CD14-positive monocyte (primary cell): ENCODE data around the gene TBCA. TPM values are rescaled to one million over a fixed set of nuclear protein-coding genes. Genes with fewer than 3 reads are reported as not detected.
A peak's percentile ranks its signal among the peaks of the same experiment; 100 is the strongest.

Experiments
- DNase-seq, 3 donors: peaks; one replicate each; pipeline ENCODE4 v3.0.0-alpha.2; 2011 to 2022
- H2AFZ ChIP-seq: 2 replicates; pipeline ENCODE4 v1.6.0; 2012; ENCODE audit warnings: mild to moderate bottlenecking, low read depth, low read length, inconsistent platforms; ENCODE audit not compliant: insufficient read depth, poor library complexity, severe bottlenecking
- H3K27ac ChIP-seq, 2 donors: 1 replicate in 1 of 2; 2 replicates in 1 of 2; pipeline ENCODE4 v1.5.1; 2012 to 2013; ENCODE audit warnings: low read length in 2 of 2, control low read depth in 1 of 2, inconsistent platforms in 1 of 2, low read depth in 1 of 2, mild to moderate bottlenecking in 1 of 2
- H3K27me3 ChIP-seq, 2 donors: one replicate each; pipeline versions ENCODE4 v1.6.0 to v1.6.1; 2011 to 2013; ENCODE audit warnings: low read length in 2 of 2; ENCODE audit not compliant: control insufficient read depth in 2 of 2, insufficient read depth in 2 of 2
- H3K36me3 ChIP-seq, 2 donors: replicated peaks in 1 of 2; 1 replicate in 1 of 2; 2 replicates in 1 of 2; pipeline versions ENCODE4 v1.5.1 to v1.6.1; 2012 to 2013; ENCODE audit warnings: low read length in 2 of 2, control low read depth in 1 of 2, inconsistent platforms in 1 of 2, mild to moderate bottlenecking in 1 of 2; ENCODE audit not compliant: insufficient read depth in 2 of 2, control insufficient read depth in 1 of 2
- H3K4me1 ChIP-seq, 2 donors: 1 replicate in 1 of 2; 2 replicates in 1 of 2; pipeline versions ENCODE4 v1.5.1 to v1.6.1; 2012 to 2013; ENCODE audit warnings: low read length in 2 of 2, control low read depth in 1 of 2, inconsistent platforms in 1 of 2, mild to moderate bottlenecking in 1 of 2, moderate library complexity in 1 of 2; ENCODE audit not compliant: insufficient read depth in 2 of 2, control insufficient read depth in 1 of 2
- H3K4me2 ChIP-seq: replicated peaks from 2 replicates; pipeline ENCODE3; 2012; ENCODE audit warnings: low read length, moderate library complexity, mild to moderate bottlenecking; ENCODE audit not compliant: poor library complexity, severe bottlenecking; ENCODE audit errors: extremely low read depth
- H3K4me3 ChIP-seq, 3 experiments: fragments of 200-600 bp in 1 of 3; sonication (generic) in 1 of 3; replicated peaks in 1 of 3; 1 replicate in 2 of 3; 2 replicates in 1 of 3; pipeline ENCODE4 v1.5.1; 2011 to 2013; ENCODE audit warnings: low read length in 3 of 3, mild to moderate bottlenecking in 3 of 3, control low read depth in 2 of 3, low read depth in 2 of 3, inconsistent platforms in 1 of 3, moderate library complexity in 1 of 3
- H3K79me2 ChIP-seq: 2 replicates; pipeline ENCODE4 v1.6.0; 2012; ENCODE audit warnings: mild to moderate bottlenecking, control low read depth, inconsistent platforms, low read length, moderate library complexity; ENCODE audit not compliant: insufficient read depth
- H3K9ac ChIP-seq: 2 replicates; pipeline ENCODE4 v1.6.0; 2017; ENCODE audit warnings: low read length, mild to moderate bottlenecking; ENCODE audit not compliant: insufficient read depth, poor library complexity, severe bottlenecking
- H3K9me3 ChIP-seq, 2 donors: replicated peaks in 1 of 2; 1 replicate in 1 of 2; 2 replicates in 1 of 2; pipeline versions ENCODE4 v1.5.1 to v1.6.1; 2012 to 2013; ENCODE audit warnings: low read length in 2 of 2, control low read depth in 1 of 2; ENCODE audit not compliant: control insufficient read depth in 1 of 2, insufficient read depth in 1 of 2
- H4K20me1 ChIP-seq: 2 replicates; pipeline ENCODE4 v1.6.0; 2012; ENCODE audit warnings: mild to moderate bottlenecking, low read length, control low read depth, moderate library complexity; ENCODE audit not compliant: insufficient read depth
- H3K27ac Mint-ChIP-seq, 7 donors: one replicate each; pipeline ENCODE4 v1.8.0; 2020; ENCODE audit warnings: mild to moderate bottlenecking in 7 of 7, mixed read lengths in 7 of 7, moderate library complexity in 6 of 7, inconsistent platforms in 2 of 7
- H3K27me3 Mint-ChIP-seq, 3 donors: one replicate each; pipeline ENCODE4 v1.8.0; 2021 to 2022; ENCODE audit warnings: low read depth in 3 of 3, mild to moderate bottlenecking in 3 of 3, mixed read lengths in 3 of 3, moderate library complexity in 3 of 3, inconsistent platforms in 1 of 3
- H3K36me3 Mint-ChIP-seq, 2 donors: one replicate each; pipeline ENCODE4 v1.8.0; 2020; ENCODE audit warnings: mixed read lengths in 2 of 2, inconsistent platforms in 1 of 2, mild to moderate bottlenecking in 1 of 2
- H3K4me1 Mint-ChIP-seq: one replicate; pipeline ENCODE4 v1.8.0; 2020; ENCODE audit warnings: mild to moderate bottlenecking, mixed read lengths
- H3K4me3 Mint-ChIP-seq, 2 donors: one replicate each; pipeline ENCODE4 v1.8.0; 2020; ENCODE audit warnings: mild to moderate bottlenecking in 2 of 2, mixed read lengths in 2 of 2, moderate library complexity in 1 of 2
- H3K9me3 Mint-ChIP-seq, 7 donors: one replicate each; pipeline ENCODE4 v1.8.0; 2020 to 2022; ENCODE audit warnings: mixed read lengths in 7 of 7, mild to moderate bottlenecking in 6 of 7, moderate library complexity in 6 of 7, inconsistent platforms in 2 of 7
- CTCF ChIP-seq: fragments of 200-600 bp; IDR thresholded peaks from one replicate; pipeline ENCODE4 v1.8.0; 2022; ENCODE audit warnings: antibody characterized with exemption, mild to moderate bottlenecking
- WGBS: methylation state at CpG from one replicate; pipeline ENCODE4 v1.1.5; 2013; ENCODE audit warnings: missing lambda C conversion rate; ENCODE audit not compliant: insufficient coverage; 5-methylcytosine and 5-hydroxymethylcytosine counted together
- intact Hi-C, 2 donors: fragments of 100-400 bp; cut with micrococcal nuclease; formaldehyde crosslinking; loops; one replicate each; pipeline versions ENCODE4 v1.15.0 to v1.15.1; 2023
- polyA plus RNA-seq, 3 donors: library from polyadenylated mRNA; depleted of rRNA in 1 of 3; unstranded in 2 of 3; stranded (reverse) in 1 of 3; fragments of 300-500 nt in 2 of 3; fragments of >200 nt in 1 of 3; fragmentation: Illumina TruSeq in 2 of 3; gene quantifications; 1 replicate in 2 of 3; 2 replicates in 1 of 3; pipeline ENCODE4 v1.2.3, GENCODE V29; 2012 to 2021

Gene TBCA
- polyA plus RNA-seq, 3 donors, result 56.0 to 150 (median 141) TPM

GRCh38 chr5:77776554-77777206 is 541 bp upstream of the TBCA start:
- Histone ChIP-seq H3K79me2 (peaks cover 43% of the 10 kb centered on the region), H3K9me3 (no peaks in the 10 kb centered on the region), H3K4me2 (peak overlapping the region; percentile 85), H3K4me1 (peaks cover 24 to 37% of the 10 kb centered on the region in 2 donors), H4K20me1 (peaks cover 29% of the 10 kb centered on the region), H3K27me3 (no peaks in the 10 kb centered on the region), H2AFZ (peak overlapping the region; percentile 92), H3K9ac (peak overlapping the region; percentile 97), H3K36me3 (peaks cover 0 to 3% of the 10 kb centered on the region in 2 donors), H3K27ac (peak overlapping the region in 1 of 2 donors; percentile 96), H3K4me3 (peak overlapping the region; percentile 76 to 91 (median 80))
- no peak for TF ChIP-seq CTCF
- WGBS, result 82% methylated on average over 2 of the region's 14 CpGs
- Mint-ChIP-seq H3K27me3 (peaks cover 0 to 3% (median 0%) of the 10 kb centered on the region in 3 donors), H3K9me3 (no peaks in the 10 kb centered on the region), H3K36me3 (peaks cover 7 to 11% of the 10 kb centered on the region in 2 donors), H3K4me3 (peak overlapping the region; percentile 96), H3K4me1 (peaks cover 31% of the 10 kb centered on the region), H3K27ac (peak overlapping the region in 6 of 7 donors; percentile 76 to 98 (median 92))
- intact Hi-C loops, result loop anchor here (5.0 to 10.0 kb wide), 2 partner anchors 86 to 88 kb away; no protein-coding TSS in a partner anchor
- peak in 1 of 3 donors; percentile 6 for DNase-seq

- Histone ChIP-seq H4K20me1 (peaks cover 44% of the 10 kb centered on the region), H3K27me3 (no peaks in the 10 kb centered on the region), H3K4me1 (peaks cover 24 to 37% of the 10 kb centered on the region in 2 donors), H3K4me3 (peak overlapping the region; percentile 76 to 91 (median 80)), H3K4me2 (peak overlapping the region; percentile 85), H3K9me3 (no peaks in the 10 kb centered on the region), H3K36me3 (peaks cover 2 to 14% of the 10 kb centered on the region in 2 donors), H3K9ac (peak overlapping the region; percentile 97), H3K27ac (peak overlapping the region; percentile 90 to 96), H3K79me2 (peaks cover 58% of the 10 kb centered on the region), H2AFZ (peak overlapping the region; percentile 92)
- peaks cover 11 to 21% of the 10 kb centered on the region in 2 donors for H3K36me3 Mint-ChIP-seq
- peak; percentile 37 to 67 (median 46) for DNase-seq
- peaks cover 0 to 3% (median 0%) of the 10 kb centered on the region in 7 donors for H3K9me3 Mint-ChIP-seq
- peaks cover 35% of the 10 kb centered on the region for H3K4me1 Mint-ChIP-seq
- intact Hi-C loops, result loop anchor here (5.0 to 10.0 kb wide), 2 partner anchors 87 to 90 kb away; no protein-coding TSS in a partner anchor
- peaks cover 0 to 2% (median 0%) of the 10 kb centered on the region in 3 donors for H3K27me3 Mint-ChIP-seq
- WGBS, result 0% methylated on average over 8 of the region's 13 CpGs
- H3K4me3 Mint-ChIP-seq, result peak overlapping the region; percentile 89 to 96
- no peak for TF ChIP-seq CTCF
- peak overlapping the region; percentile 94 to 99 (median 97) for H3K27ac Mint-ChIP-seq
Measured at GRCh38 chr5:77774981-77775789, 954 bp downstream of the TBCA start.
